Left ventricle myocardium superior (tissue), 1 donor: ENCODE data around the gene ANO9. TPM values are rescaled to one million over a fixed set of nuclear protein-coding genes. Genes with fewer than 3 reads are reported as not detected.
A peak's percentile ranks its signal among the peaks of the same experiment; 100 is the strongest.
"Not testable (repeated sequence)": the region's sequence is repeated elsewhere in the genome, so short reads cannot be mapped to it uniquely, and the experiment has no call there.

Experiments used
- ATAC-seq: fragments of 200-7000 bp; cut with Tn5 transposase; one replicate; pipeline ENCODE4 v1.9.1; 2020; ENCODE audit warnings: mild to moderate bottlenecking, moderate library complexity
- DNase-seq: peaks from one replicate; pipeline ENCODE4 v3.0.0-alpha.2; 2020
- intact Hi-C: fragments of 100-400 bp; cut with micrococcal nuclease; formaldehyde crosslinking; loops from one replicate; pipeline ENCODE4 v1.11.0; 2022
- total RNA-seq: library from RNA; stranded (reverse); fragmentation: NEBNext Ultra II Directional; extraction: Animal tissue kit (Norgen Biotek cat#: 25700); gene quantifications from one replicate; pipeline ENCODE4 v1.2.1, GENCODE V29; 2021
- donor health status: DM: no; HTN: yes; CAD: no; lungs with severe emphysema.

Gene ANO9
- total RNA-seq, 1 donor from 2014 or later, result 1.3 TPM

DNA sequence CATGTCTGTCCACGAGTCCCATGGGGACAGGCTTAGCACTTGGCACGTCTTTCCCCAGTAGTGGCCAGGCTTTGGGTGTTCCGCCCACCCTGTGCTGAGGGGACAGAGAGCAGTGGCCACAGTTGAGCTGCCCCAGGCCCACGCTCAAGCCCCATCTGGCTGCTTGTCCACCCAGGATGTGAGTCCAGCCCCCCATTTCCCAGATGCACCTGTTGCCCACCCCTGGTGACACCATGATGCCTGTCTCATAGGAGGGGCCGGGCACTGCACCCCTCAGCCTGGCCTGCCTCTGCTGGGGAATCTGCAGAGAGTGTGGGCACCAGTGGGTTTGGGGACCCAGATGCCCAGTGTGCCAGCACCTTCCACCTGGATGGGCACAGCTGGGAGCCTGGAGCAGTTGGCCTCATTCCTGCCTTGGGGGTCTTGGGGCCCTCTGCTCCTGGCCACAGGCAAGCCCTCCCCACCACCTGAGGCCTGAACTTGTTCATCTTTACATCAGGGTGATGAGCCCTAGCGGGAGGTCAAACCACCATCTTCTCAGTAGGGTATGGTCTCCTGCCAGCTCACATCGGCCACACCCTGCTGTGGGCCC is 32.7 kb downstream of the ANO9 start:
- intact Hi-C loops, result no loop called here
- DNase-seq, result no peak
- ATAC-seq, result no peak

DNA sequence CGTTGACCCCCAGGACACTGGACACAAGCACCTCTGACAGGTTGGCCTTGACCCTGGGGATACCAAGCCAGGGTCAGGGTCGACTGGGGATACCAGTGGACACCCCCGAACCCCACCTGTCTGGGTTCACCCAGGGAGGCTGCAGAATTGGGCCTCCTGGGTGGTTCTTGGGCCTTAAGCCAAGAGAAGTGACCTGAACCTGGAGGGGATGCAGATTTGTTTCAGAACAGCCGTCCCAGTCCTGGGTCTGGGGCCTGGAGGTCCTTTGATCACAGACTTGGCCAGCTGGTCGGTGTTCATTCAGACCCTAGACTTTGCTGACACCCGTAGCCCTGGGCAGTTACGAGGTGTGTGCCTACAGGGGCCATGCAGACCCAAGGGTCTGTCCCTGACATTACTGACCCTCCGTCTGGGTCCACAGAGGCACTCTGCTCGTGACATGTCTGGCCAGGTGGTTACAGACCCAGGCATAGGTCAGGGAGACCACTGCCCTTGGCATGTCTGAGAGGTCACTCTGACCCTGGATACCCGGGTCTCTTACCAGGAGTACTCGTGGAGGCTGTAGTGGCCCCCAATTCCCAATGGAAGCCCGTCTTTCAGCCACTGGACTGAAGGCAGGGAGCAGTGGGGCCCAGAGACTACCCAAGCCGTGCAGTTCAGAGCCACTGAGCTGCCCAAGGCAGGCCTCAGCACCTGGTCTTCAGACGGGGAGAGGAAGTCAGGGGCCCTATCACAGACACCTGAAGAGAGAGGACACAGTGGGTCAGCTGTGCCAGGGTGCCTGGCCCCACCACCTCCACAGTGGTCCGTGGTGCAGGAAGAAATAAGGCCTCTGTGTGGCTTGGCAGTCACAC is 33.4 kb downstream of the ANO9 start:
- peak; percentile 1 for ATAC-seq
- no peak for DNase-seq
- intact Hi-C loops, result no loop called here

DNA sequence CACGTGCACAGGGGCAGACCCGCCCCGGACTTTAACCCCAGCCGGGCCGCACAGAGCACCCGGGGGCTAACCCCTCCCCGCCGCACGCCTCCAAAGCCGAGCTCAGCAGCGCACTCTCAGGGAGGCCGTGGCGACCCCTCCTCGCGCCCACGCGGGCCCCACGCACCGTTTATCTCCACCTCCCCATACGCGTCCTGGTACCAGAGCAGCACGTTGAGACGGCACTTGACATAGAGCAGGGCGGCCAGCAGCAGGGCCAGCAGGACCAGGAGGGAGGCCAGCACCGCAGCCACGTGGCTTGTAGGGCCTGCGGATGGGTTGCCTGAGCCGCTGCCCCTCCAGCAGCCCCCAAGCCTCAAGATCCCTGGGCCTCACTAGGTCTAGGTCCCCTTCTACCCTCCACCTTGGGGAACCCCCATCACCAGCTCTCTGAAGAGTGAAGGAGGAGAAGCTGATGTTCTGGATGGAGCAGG is 34.1 kb downstream of the ANO9 start:
- ATAC-seq, result no peak
- DNase-seq, result no peak
- intact Hi-C loops, result no loop called here

DNA sequence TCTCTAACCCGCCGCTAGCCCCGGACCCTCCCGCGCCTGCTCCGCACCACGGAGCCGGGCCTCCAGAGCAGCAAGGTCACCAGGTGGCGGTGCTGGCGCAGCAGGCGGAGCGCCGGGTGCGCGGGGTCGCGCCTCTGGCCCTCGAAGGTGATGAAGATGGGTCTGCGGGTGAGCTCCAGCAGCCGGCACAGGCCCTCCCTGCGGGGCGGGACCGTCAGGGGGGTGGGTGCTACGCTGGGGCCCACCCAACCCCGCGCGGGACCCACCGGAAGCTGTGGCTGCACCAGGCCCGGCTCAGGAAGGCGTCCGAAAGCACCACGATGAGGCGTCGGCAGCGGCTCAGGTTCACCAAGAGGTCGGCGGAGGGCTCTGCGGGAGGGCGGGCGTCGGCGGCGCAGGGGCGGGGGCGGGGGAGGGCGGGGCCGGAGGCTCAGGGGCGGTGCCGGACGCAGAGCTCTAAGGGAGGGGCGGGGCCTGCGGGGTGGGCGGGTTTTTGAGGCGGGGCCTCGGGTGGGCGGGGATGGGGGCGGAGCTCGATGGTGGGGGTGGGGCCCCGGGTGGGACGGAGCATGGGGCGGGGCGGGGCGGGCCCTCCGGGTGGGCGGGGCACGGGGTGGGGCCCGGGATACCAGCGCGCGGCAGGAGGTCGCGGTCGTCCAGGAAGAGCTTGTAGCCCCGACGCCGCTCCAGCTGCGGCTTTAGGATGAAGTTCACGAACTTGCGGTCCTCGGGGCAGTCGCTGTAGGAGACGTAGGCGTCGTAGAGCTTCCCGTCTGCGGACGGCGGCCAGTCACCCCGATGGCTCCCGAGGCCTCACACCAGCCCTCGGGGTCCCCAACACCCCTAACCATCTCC is 34.8 kb downstream of the ANO9 start:
- DNase-seq (peak; percentile 90), ATAC-seq (peak; percentile 80)
- intact Hi-C loops, result no loop called here

DNA sequence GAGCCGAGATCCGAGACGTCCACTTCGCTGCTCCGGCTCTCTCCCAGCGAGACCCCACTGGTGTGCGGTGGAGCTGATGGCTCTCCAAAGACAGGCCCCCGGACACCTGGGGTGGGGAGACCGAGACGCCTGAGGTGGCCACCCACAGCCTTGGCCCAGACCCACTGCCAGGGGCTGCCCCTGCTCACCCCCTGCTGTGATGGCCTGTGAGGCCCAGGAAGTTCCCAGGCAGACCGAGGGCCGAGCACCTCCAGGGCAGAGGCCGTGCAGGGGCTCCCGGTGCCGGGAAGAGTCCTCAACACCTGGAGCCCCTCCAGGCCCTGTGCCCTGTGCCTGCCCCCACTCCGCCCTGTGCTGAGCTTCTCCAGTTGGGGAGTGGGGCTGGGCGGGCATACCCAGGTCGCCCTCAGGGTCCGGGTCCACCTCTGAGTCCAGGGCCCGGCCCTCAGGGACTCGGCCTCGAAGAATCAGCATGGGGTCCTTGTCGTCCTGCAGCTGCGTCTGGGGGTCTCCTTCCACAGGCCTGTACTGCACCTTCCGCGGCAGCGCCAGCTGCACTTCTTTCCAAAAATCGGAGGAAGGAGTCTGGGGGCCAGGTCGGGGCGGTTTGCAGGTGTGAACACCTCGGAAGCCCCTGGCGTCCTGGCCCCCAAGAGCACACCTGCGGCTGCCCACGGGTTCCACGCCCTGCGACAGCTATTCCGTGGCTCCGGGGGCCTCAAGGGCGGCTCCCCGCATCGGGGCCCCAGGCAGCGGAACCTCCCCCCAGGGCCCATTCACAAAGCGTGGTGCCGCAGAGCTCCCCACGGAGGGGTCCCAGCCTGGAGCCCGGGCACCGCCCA is 35.6 kb downstream of the ANO9 start:
- DNase-seq, result no peak
- ATAC-seq, result peak; percentile 7
- intact Hi-C loops, result no loop called here

DNA sequence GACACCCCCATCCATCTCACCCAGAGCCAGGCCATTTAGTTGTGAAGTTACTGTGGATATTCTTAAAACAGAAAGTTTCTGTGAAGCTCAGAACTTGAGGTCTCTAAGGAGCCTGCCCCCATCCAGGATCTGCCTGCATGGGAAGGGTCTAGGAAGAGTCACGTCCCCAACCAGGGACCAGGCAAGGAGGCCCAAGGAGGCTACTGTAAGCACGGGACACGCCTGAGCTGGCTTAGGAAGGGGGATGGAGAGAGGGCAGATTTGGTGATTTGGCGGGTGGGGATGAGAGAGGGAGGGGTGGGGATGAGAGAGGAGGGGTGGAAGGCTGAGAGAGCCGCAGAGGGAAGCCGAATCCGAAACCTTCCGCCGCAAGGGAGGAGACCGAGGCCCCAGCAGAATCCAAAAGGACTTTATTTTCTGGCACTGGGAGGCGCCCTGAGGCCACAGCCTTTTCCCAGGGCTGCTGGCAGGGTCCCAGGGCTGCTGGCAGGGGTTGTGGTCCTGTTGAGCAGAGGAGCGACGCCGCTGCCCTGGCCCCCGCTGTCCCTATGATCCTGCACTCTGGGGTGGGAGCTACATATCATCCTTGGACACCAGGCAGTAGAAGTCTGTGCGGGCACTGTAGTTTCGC is 36.4 kb downstream of the ANO9 start:
- intact Hi-C loops, result no loop called here
- peak; percentile 79 for DNase-seq
- peak; percentile 5 for ATAC-seq

DNA sequence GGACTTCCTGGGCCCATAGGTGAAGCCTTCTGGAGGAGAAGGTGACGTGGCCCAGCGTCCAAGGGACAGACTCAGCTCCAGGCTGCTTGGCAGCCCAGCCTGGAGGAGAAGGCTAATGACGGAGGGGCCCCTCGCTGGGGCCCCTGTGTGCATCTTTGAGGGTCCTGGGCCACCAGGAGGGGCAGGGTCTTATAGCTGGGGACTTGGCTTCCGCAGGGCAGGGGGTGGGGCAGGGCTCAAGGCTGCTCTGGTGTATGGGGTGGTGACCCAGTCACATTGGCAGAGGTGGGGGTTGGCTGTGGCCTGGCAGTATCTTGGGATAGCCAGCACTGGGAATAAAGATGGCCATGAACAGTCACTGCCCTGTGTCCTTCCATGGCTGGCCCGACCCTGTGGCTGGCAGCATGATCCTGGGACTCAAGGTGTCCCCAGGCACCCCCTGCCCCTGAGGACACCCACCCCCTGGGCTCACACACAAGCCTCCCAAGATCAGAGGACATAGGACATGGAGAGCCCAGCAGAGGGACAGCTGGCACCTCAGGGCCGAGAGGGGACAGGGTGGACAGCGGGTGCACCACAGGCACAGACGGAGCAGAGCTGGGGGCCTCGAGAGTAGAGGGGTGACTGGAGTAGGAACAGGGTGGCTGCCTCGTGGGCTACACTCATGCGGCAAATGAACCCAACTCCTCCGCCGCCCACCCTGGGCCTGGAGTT is 37.1 kb downstream of the ANO9 start:
- intact Hi-C loops, result no loop called here
- no peak for DNase-seq
- no peak for ATAC-seq

DNA sequence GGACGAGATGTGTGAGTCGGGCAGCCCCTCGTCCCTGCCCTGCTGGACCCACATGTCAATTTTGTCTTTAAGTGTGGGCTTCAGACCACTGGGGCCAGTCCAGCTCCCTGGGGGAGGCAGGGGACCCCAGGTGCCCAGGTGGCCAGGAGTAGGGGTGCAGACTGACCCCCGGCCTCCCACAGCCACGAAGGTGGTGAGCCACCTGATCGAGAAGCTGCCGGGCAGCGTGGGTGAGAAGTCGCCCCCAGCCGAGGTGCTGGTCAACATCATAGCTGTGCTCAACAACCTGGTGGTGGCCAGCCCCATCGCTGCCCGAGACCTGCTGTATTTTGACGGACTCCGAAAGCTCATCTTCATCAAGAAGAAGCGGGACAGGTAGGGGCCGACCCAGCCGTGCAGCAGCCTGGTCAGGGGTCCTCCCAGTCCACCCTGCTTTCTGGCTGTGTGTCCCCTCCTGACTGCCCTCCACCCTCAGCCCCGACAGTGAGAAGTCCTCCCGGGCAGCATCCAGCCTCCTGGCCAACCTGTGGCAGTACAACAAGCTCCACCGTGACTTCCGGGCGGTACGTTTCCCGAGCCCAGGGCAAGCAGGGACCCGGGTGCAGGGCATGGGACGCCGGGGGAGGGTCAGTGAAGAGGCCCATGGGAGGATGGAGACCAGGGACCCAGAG is 37.9 kb downstream of the ANO9 start:
- intact Hi-C loops, result no loop called here
- DNase-seq (no peak), ATAC-seq (no peak)

DNA sequence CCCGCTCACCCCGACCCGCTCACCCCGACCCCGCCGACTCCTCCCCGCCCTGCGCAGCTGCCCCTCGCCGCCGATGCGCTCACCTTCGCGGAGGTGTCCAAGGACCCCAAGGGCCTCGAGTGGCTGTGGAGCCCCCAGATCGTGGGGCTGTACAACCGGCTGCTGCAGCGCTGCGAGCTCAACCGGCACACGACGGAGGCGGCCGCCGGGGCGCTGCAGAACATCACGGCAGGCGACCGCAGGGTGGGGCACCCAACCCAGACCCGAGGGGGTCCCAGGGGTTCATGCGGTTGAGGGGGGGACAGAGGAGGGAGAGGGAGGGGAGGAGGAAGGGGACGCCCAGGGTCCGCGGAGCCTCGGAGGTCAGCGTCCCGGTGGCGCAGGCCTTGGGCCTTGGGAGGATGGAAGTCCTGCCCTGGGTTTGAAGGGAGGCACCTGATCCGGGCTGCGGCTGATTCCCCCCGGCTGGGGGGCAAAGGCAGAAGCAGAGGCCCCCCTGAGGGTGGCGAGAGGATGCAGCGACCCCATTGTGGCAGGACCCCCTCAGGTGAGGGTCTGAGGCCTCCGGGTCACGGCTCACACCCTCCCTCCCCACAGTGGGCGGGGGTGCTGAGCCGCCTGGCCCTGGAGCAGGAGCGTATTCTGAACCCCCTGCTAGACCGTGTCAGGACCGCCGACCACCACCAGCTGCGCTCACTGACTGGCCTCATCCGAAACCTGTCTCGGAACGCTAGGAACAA is 38.6 kb downstream of the ANO9 start:
- ATAC-seq (no peak), DNase-seq (no peak)
- intact Hi-C loops, result no loop called here

DNA sequence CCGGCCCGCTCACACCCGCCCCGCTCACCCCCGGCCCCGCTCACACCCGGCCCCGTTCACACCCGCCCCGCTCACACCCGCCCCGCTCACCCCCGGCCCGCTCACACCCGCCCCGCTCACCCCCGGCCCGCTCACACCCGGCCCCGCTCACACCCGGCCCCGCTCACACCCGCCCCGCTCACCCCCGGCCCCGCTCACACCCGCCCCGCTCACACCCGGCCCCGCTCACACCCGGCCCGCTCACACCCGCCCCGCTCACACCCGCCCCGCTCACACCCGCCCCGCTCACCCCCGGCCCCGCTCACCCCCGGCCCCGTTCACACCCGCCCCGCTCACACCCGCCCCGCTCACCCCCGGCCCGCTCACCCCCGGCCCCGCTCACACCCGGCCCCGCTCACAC is 40.6 kb downstream of the ANO9 start:
- intact Hi-C loops, ATAC-seq, DNase-seq: not testable (repeated sequence)

DNA sequence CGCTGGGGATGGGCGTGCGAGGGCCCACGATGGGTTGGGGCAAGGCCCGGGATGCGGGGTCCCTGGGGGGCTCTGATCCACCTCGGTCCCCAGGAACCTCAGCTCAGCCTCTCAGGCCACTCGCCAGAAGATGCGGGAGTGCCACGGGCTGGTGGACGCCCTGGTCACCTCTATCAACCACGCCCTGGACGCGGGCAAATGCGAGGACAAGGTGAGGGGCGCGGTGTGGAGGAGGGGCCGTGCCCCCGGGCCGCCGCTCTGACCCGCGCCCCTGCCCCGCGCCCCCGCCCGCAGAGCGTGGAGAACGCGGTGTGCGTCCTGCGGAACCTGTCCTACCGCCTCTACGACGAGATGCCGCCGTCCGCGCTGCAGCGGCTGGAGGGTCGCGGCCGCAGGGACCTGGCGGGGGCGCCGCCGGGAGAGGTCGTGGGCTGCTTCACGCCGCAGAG is 41.5 kb downstream of the ANO9 start:
- DNase-seq (no peak), ATAC-seq (no peak)
- intact Hi-C loops, result no loop called here

DNA sequence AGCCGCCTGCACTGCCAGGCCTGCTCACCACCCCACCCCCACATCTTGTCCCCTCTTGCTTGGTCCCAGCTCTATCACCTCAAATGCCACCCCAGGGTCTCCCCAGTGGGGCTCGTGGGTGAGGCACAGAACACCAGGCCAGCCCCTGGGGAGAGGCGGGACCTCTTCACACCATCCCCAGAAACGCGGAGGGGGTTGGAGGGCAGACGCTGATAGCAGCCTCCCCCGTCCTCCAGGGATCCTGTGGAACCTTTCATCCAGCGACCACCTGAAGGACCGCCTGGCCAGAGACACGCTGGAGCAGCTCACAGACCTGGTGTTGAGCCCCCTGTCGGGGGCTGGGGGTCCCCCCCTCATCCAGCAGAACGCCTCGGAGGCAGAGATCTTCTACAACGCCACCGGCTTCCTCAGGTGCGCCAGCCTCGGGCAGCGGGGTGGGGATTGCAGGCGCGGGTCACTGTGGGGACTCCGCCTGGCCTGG is 42.0 kb downstream of the ANO9 start:
- no peak for DNase-seq
- intact Hi-C loops, result no loop called here

DNA sequence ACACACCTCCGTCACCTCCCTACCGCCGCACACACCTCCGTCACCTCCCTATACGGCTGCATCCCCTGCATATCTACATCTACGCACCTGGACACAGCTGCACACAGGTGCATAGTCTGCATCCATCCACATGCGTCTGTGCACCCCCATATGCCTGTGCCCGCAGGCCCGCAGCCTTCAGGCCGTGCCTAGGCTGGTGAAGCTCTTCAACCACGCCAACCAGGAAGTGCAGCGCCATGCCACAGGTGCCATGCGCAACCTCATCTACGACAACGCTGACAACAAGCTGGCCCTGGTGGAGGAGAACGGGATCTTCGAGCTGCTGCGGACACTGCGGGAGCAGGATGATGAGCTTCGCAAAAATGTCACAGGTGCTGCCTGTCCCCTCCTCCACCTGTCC is 43.0 kb downstream of the ANO9 start:
- intact Hi-C loops, result no loop called here
- DNase-seq, result peak; percentile 26
- no peak for ATAC-seq

More for the DNA sequence above, 42.0 kb downstream of the ANO9 start:
- no peak for ATAC-seq

DNA sequence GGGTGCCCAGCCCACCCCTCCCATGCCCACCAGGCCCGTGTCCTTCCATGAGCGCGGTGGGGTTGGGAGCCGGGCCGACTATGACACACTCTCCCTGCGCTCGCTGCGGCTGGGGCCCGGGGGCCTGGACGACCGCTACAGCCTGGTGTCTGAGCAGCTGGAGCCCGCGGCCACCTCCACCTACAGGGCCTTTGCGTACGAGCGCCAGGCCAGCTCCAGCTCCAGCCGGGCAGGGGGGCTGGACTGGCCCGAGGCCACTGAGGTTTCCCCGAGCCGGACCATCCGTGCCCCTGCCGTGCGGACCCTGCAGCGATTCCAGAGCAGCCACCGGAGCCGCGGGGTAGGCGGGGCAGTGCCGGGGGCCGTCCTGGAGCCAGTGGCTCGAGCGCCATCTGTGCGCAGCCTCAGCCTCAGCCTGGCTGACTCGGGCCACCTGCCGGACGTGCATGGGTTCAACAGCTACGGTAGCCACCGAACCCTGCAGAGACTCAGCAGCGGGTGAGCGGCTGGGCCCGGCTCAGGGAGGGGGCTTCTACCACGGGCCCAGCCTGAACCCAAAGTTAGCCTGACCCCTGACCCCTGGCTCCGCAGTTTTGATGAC is 44.8 kb downstream of the ANO9 start:
- DNase-seq (peak; percentile 82), ATAC-seq (peak; percentile 84)
- intact Hi-C loops, result no loop called here

DNA sequence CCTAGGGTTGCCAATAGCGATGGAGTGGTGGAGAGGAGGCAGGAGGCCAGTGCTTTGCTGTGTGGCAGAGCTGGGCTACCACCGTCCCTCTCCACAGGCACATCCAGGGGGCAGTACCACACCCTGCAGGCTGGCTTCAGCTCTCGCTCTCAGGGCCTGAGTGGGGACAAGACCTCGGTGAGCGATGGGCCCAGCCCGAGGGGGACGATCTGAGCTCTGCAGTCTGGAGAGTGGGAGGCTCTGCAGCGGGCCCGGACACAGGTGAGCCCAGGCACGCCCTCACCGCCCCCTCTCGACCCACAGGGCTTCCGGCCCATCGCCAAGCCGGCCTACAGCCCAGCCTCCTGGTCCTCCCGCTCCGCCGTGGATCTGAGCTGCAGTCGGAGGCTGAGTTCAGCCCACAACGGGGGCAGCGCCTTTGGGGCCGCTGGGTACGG is 45.3 kb downstream of the ANO9 start:
- peak; percentile 33 for DNase-seq
- intact Hi-C loops, result no loop called here
- ATAC-seq, result peak; percentile 44

DNA sequence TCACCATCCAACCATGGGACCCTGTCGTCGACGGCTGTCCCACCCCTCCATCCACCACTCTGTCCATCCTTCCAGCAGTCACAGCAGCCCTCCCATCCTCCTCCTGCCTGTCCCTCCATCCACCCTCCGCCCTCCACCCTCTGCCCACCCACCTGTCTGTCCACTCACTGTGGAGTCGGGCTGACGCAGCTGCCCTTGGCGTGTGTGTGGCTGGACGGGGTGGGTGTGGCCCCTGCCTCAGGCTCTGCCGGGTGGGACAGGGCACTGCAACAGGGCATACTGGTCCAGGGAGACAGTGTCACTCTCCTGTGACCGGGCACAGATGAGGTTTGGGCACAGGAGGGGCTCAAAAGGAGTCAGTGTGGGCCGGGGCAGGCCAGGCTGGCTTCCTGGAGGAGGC is 45.9 kb downstream of the ANO9 start:
- intact Hi-C loops, result no loop called here
- no peak for ATAC-seq
- peak; percentile 16 for DNase-seq
